Regular cardiac myocyte (primary cell): ENCODE measurements around the gene WTIP. TPM values are rescaled to one million over a fixed set of nuclear protein-coding genes. Genes with fewer than 3 reads are reported as not detected.

Experiments used
- total RNA-seq: library from RNA; depleted of rRNA; stranded (reverse); fragments of >200 nt; gene quantifications from 2 replicates; pipeline ENCODE4 v1.2.3, GENCODE V29; 2014

The WTIP gene
- total RNA-seq = 30.7 and 40.6 TPM in 2 replicates

GRCh38 chr19:34480971-34481841 is at the start of gene WTIP:
Gene WTIP (plus strand): TSS chr19:34481758. CDS start chr19:34481975, 217 bp downstream.

Other genes with a start within 250 kb of the WTIP start
- 9.4 and 16.1 TPM in 2 replicates for gene GARRE1, start 227.2 kb upstream of the WTIP start, total RNA-seq
- 233 and 269 TPM in 2 replicates for gene GPI, start 116.6 kb upstream of the WTIP start, total RNA-seq
- gene PDCD2L, start 77.4 kb upstream of the WTIP start, total RNA-seq = 11.0 and 16.7 TPM in 2 replicates
- 180 and 203 TPM in 2 replicates for gene UBA2, start 53.4 kb upstream of the WTIP start, total RNA-seq
- not detected in 2 replicates for gene SCGB2B2, start 195.4 kb downstream of the WTIP start, total RNA-seq
- 9.4 and 14.9 TPM in 2 replicates for gene ZNF302, start 195.9 kb downstream of the WTIP start, total RNA-seq